OCI-M2 (cell line): ENCODE results near the gene LPIN1.
"Not testable (repeated sequence)": the region's sequence is repeated elsewhere in the genome, so short reads cannot be mapped to it uniquely, and the experiment has no call there.

ENCODE experiments used
- DNase-seq: peaks from one replicate; lab custom pipeline; 2025; ENCODE audit not compliant: unreplicated experiment; lab: John Stamatoyannopoulos, UW

The LPIN1 gene

GRCh38 chr2:11715987-11716652 is 30.3 kb upstream of the LPIN1 start:
- no peak for DNase-seq

GRCh38 chr2:11716689-11717321 is 29.6 kb upstream of the LPIN1 start:
- DNase-seq, result no peak

- no peak for DNase-seq
These were observed 28.8 kb upstream of the LPIN1 start for GRCh38 chr2:11717623-11718022.

- DNase-seq, result no peak
These were observed 27.8 kb upstream of the LPIN1 start for GRCh38 chr2:11718606-11719005.

- no peak for DNase-seq
These were observed 27.0 kb upstream of the LPIN1 start for GRCh38 chr2:11719230-11719977.

- DNase-seq, result no peak
These were observed 25.7 kb upstream of the LPIN1 start for GRCh38 chr2:11720752-11721151.

- DNase-seq, result no peak
These were observed 24.0 kb upstream of the LPIN1 start for GRCh38 chr2:11722292-11723060.

GRCh38 chr2:11723061-11723371 is 23.4 kb upstream of the LPIN1 start:
- DNase-seq, result no peak

GRCh38 chr2:11724151-11724550 is 22.3 kb upstream of the LPIN1 start:
- no peak for DNase-seq

GRCh38 chr2:11726384-11726783 is 20.0 kb upstream of the LPIN1 start:
- no peak for DNase-seq

GRCh38 chr2:11729362-11730212 is 16.8 kb upstream of the LPIN1 start:
- DNase-seq, result no peak

- DNase-seq, result not testable (repeated sequence)
These were observed 15.0 kb upstream of the LPIN1 start for GRCh38 chr2:11731214-11731984.

- no peak for DNase-seq
These were observed 13.8 kb upstream of the LPIN1 start for GRCh38 chr2:11732587-11732986.

- DNase-seq, result not testable (repeated sequence)
These were observed 8.6 kb upstream of the LPIN1 start for GRCh38 chr2:11737852-11738251.

GRCh38 chr2:11738589-11739436 is 7.6 kb upstream of the LPIN1 start:
- no peak for DNase-seq

- no peak for DNase-seq
These were observed 5.7 kb upstream of the LPIN1 start for GRCh38 chr2:11740723-11741122.

- DNase-seq, result no peak
These were observed 4.1 kb upstream of the LPIN1 start for GRCh38 chr2:11742317-11742701.

- DNase-seq, result no peak
These were observed 3.6 kb upstream of the LPIN1 start for GRCh38 chr2:11742702-11743357.

GRCh38 chr2:11743366-11743765 is 3.1 kb upstream of the LPIN1 start:
- DNase-seq, result no peak
